ENCODE data around the gene ERG.

GRCh38 chr21:38447611-38448010 is 50.7 kb downstream of the ERG start:
- TF ChIP-seq CTCF (IDR thresholded peaks at IDR 0.05) (no peak), POLR2A (IDR thresholded peaks at IDR 0.05) (no peak)

All from testis (tissue), 2 donors.